ENCODE results near the gene PKM.

PKM gene

GRCh38 chr15:72153269-72154000 is 77.6 kb downstream of the PKM start:
- TF ChIP-seq, protein P1, sequence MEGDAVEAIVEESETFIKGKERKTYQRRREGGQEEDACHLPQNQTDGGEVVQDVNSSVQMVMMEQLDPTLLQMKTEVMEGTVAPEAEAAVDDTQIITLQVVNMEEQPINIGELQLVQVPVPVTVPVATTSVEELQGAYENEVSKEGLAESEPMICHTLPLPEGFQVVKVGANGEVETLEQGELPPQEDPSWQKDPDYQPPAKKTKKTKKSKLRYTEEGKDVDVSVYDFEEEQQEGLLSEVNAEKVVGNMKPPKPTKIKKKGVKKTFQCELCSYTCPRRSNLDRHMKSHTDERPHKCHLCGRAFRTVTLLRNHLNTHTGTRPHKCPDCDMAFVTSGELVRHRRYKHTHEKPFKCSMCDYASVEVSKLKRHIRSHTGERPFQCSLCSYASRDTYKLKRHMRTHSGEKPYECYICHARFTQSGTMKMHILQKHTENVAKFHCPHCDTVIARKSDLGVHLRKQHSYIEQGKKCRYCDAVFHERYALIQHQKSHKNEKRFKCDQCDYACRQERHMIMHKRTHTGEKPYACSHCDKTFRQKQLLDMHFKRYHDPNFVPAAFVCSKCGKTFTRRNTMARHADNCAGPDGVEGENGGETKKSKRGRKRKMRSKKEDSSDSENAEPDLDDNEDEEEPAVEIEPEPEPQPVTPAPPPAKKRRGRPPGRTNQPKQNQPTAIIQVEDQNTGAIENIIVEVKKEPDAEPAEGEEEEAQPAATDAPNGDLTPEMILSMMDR (IDR thresholded peaks at IDR 0.05; ENCODE audit: control extremely low read depth, extremely low read depth, low read depth, missing control alignments) = no peak
- ChIA-PET CTCF (interaction anchor here (0.8 to 3.1 kb wide), 11 partner anchors 10 to 414 kb away, joined by 3 to 15 read pairs (median 4); no protein-coding TSS in a partner anchor), POLR2A (interaction anchor here (0.6 kb wide), 1 partner anchor 47 kb away, joined by 3 read pairs; no protein-coding TSS in a partner anchor)
- DNase-seq (ENCODE audit: extremely low spot score) = no peak

Measured in GM10248 (cell line).